ENCODE data around the gene AFTPH.

AFTPH gene

GRCh38 chr2:64540615-64541014, 16.5 kb downstream of the AFTPH start:
- DNase-seq (ENCODE audit: low read depth): no peak

- no peak for DNase-seq (ENCODE audit: low read depth)
These were observed 17.4 kb downstream of the AFTPH start for GRCh38 chr2:64541547-64541946.

GRCh38 chr2:64542071-64543007, 18.2 kb downstream of the AFTPH start:
- DNase-seq (ENCODE audit: low read depth): no peak

GRCh38 chr2:64543008-64543697, 19.0 kb downstream of the AFTPH start:
- no peak for DNase-seq (ENCODE audit: low read depth)

- no peak for DNase-seq (ENCODE audit: low read depth)
These were observed 24.6 kb downstream of the AFTPH start for GRCh38 chr2:64548761-64549160.

GRCh38 chr2:64550042-64550441, 25.9 kb downstream of the AFTPH start:
- DNase-seq (ENCODE audit: low read depth): no peak

- DNase-seq (ENCODE audit: low read depth): no peak
These were observed 27.7 kb downstream of the AFTPH start for GRCh38 chr2:64551851-64552250.

- no peak for DNase-seq (ENCODE audit: low read depth)
These were observed 30.0 kb downstream of the AFTPH start for GRCh38 chr2:64554117-64554516.

- DNase-seq (ENCODE audit: low read depth): no peak
These were observed 34.4 kb downstream of the AFTPH start for GRCh38 chr2:64558445-64559081.

GRCh38 chr2:64562148-64562784, 38.1 kb downstream of the AFTPH start:
- no peak for DNase-seq (ENCODE audit: low read depth)

- DNase-seq (ENCODE audit: low read depth): no peak
These were observed 39.4 kb downstream of the AFTPH start for GRCh38 chr2:64563436-64563938.

- no peak for DNase-seq (ENCODE audit: low read depth)
These were observed 42.0 kb downstream of the AFTPH start for GRCh38 chr2:64565949-64566710.

- no peak for DNase-seq (ENCODE audit: low read depth)
These were observed 43.3 kb downstream of the AFTPH start for GRCh38 chr2:64567473-64567872.

GRCh38 chr2:64568836-64569235, 44.7 kb downstream of the AFTPH start:
- no peak for DNase-seq (ENCODE audit: low read depth)

- DNase-seq (ENCODE audit: low read depth): no peak
These were observed 50.7 kb downstream of the AFTPH start for GRCh38 chr2:64574871-64575270.

GRCh38 chr2:64581018-64581417, 56.9 kb downstream of the AFTPH start:
- no peak for DNase-seq (ENCODE audit: low read depth)

GRCh38 chr2:64581777-64582539, 57.8 kb downstream of the AFTPH start:
- DNase-seq (ENCODE audit: low read depth): no peak

- no peak for DNase-seq (ENCODE audit: low read depth)
These were observed 58.7 kb downstream of the AFTPH start for GRCh38 chr2:64582774-64583340.

- no peak for DNase-seq (ENCODE audit: low read depth)
These were observed 61.9 kb downstream of the AFTPH start for GRCh38 chr2:64586054-64586453.

- peak; percentile 21 for DNase-seq (ENCODE audit: low read depth)
These were observed 62.9 kb downstream of the AFTPH start for GRCh38 chr2:64586883-64587481.
